K562 (cell line): Measurements from ENCODE around the gene CCDC69. TPM values are rescaled to one million over a fixed set of nuclear protein-coding genes. Genes with fewer than 3 reads are reported as not detected.

Experiments used
- ATAC-seq: fragments of 200-7000 bp; cut with Tn5 transposase; 3 replicates; pipeline ENCODE4 v1.9.1; 2020; ENCODE audit warnings: moderate library complexity
- BruUV-seq: library from RNA; stranded (reverse); fragments of 400-500 nt; replicated peaks from 2 replicates; lab custom pipeline; 2021; lab: Mats Ljungman, UMichigan
- CTCF ChIA-PET: fragments of 300-600 bp; formaldehyde crosslinking; extraction: SDS; loops from one replicate; lab custom pipeline; 2021; ENCODE audit warnings: low intra/inter-chr PET ratio; lab: Yijun Ruan, JAX
- POLR2A ChIA-PET: fragments of 300-600, 350-650 bp; sonication (Branson Sonifier 250); formaldehyde crosslinking; extraction: SDS; loops from one replicate; lab custom pipeline; 2021; ENCODE audit warnings: antibody characterized with exemption, inconsistent platforms; lab: Yijun Ruan, JAX
- DNase-seq, 4 experiments: peaks; one replicate each; pipeline versions ENCODE4 v3.0.0 to v3.0.0-alpha.2; 2011 to 2018; ENCODE audit warnings: low spot score in 3 of 4, mixed read lengths in 3 of 4; ENCODE audit errors: extremely low read depth in 1 of 4
- FAIRE-seq: peaks from 2 replicates; lab custom pipeline; 2011; peaks lifted over from hg19 to GRCh38; lab: Jason Lieb, UNC
- H2AFZ ChIP-seq: 2 replicates; pipeline ENCODE4 v1.6.0; 2011; ENCODE audit warnings: low read depth, low read length, control low read depth, inconsistent platforms
- H3K27ac ChIP-seq: fragments of 200-600 bp; 3 replicates; pipeline ENCODE4 v1.8.0; 2011; ENCODE audit warnings: low read depth, mild to moderate bottlenecking, control low read depth, inconsistent platforms, low read length, moderate library complexity, mixed read lengths; ENCODE audit errors: extremely low read depth
- H3K27me3 ChIP-seq, 2 experiments: fragments of 300-600 bp in 1 of 2; 2 replicates in 1 of 2; 3 replicates in 1 of 2; pipeline versions ENCODE4 v1.6.0 to v1.8.0; 2011; ENCODE audit warnings: inconsistent platforms in 2 of 2, low read length in 2 of 2, mild to moderate bottlenecking in 1 of 2, mixed read lengths in 1 of 2, moderate library complexity in 1 of 2; ENCODE audit not compliant: control insufficient read depth in 2 of 2, insufficient read depth in 2 of 2
- H3K36me3 ChIP-seq: fragments of 300-600 bp; 3 replicates; pipeline ENCODE4 v1.8.0; 2011; ENCODE audit warnings: mild to moderate bottlenecking, low read length, inconsistent platforms; ENCODE audit not compliant: control insufficient read depth, insufficient read depth
- H3K4me1 ChIP-seq, 2 experiments: fragments of 200-600 bp in 1 of 2; replicated peaks in 1 of 2; 2 replicates in 1 of 2; 3 replicates in 1 of 2; pipeline versions ENCODE4 v1.5.1 to v1.8.0; 2011; ENCODE audit warnings: inconsistent platforms in 2 of 2, low read length in 2 of 2, mild to moderate bottlenecking in 1 of 2, mixed read lengths in 1 of 2, moderate library complexity in 1 of 2; ENCODE audit not compliant: control insufficient read depth in 2 of 2, insufficient read depth in 2 of 2
- H3K4me2 ChIP-seq: 2 replicates; pipeline ENCODE4 v1.6.1; 2011; ENCODE audit warnings: low read length, control low read depth, inconsistent platforms, mixed read lengths; ENCODE audit not compliant: insufficient read depth
- H3K4me3 ChIP-seq: fragments of 200-600 bp; sonication (generic), shearing (Covaris generic); 2 replicates; pipeline ENCODE4 v1.5.1; 2016; ENCODE audit warnings: control low read depth, inconsistent platforms
- H3K79me2 ChIP-seq: fragments of 200-600 bp; 3 replicates; pipeline ENCODE4 v1.8.0; 2011; ENCODE audit warnings: low read length, inconsistent platforms; ENCODE audit not compliant: control insufficient read depth, insufficient read depth
- H3K9ac ChIP-seq, 2 experiments: 2 replicates each; pipeline versions ENCODE4 v1.6.0 to v1.6.1; 2011; ENCODE audit warnings: low read depth in 2 of 2, low read length in 2 of 2, control low read depth in 1 of 2, inconsistent platforms in 1 of 2, mild to moderate bottlenecking in 1 of 2, mixed read lengths in 1 of 2; ENCODE audit not compliant: insufficient read depth in 1 of 2
- H3K9me1 ChIP-seq: one replicate; pipeline ENCODE4 v1.6.0; 2011; ENCODE audit warnings: inconsistent platforms, mild to moderate bottlenecking, low read length, moderate library complexity; ENCODE audit not compliant: control insufficient read depth, insufficient read depth
- H3K9me3 ChIP-seq: replicated peaks from 2 replicates; pipeline ENCODE4 v1.5.1; 2011; ENCODE audit warnings: low read depth, low read length, inconsistent platforms; ENCODE audit not compliant: control insufficient read depth, insufficient read depth
- H4K20me1 ChIP-seq: replicated peaks from 2 replicates; pipeline ENCODE4 v1.6.1; 2011; ENCODE audit warnings: low read length, inconsistent platforms, mixed read lengths; ENCODE audit not compliant: control insufficient read depth, insufficient read depth
- BMI1 ChIP-seq: fragments of 150-350 bp; IDR thresholded peaks from 2 replicates; pipeline ENCODE4 v1.6.1; 2014; ENCODE audit warnings: low read length
- NELFE ChIP-seq: IDR thresholded peaks from 2 replicates; pipeline ENCODE4 v1.6.1; 2011; ENCODE audit warnings: mild to moderate bottlenecking; ENCODE audit not compliant: insufficient read depth, insufficient read length
- POU5F1 ChIP-seq: fragments of 150-350 bp; IDR thresholded peaks from 2 replicates; pipeline ENCODE4 v1.6.1; 2014; ENCODE audit warnings: borderline replicate concordance, low read length, low read depth, mild to moderate bottlenecking; ENCODE audit not compliant: partially characterized antibody
- ZNF707 ChIP-seq: fragments of 250-450 bp; sonication (Bioruptor Pico); conservative IDR thresholded peaks from 2 replicates; pipeline ENCODE4 v1.8.0; 2022; ENCODE audit warnings: inconsistent platforms, mild to moderate bottlenecking, moderate library complexity
- WGBS: fragments of 100-300 bp; shearing (Covaris generic); methylation state at CpG from one replicate; pipeline ENCODE4 v1.1.6; 2016; ENCODE audit warnings: low coverage, mixed read lengths; ENCODE audit not compliant: insufficient coverage; ENCODE audit errors: missing lambda C conversion rate; 5-methylcytosine and 5-hydroxymethylcytosine counted together
- in situ Hi-C: fragments of 300-500 bp; cut with MboI; formaldehyde crosslinking; loops from 4 replicates; pipeline ENCODE4 v1.15.0; 2018; ENCODE audit warnings: inconsistent platforms, mixed read lengths
- intact Hi-C: fragments of 100-400 bp; cut with micrococcal nuclease; formaldehyde crosslinking; loops from 2 replicates; pipeline ENCODE4 v1.14.2; 2022
- polyA plus RNA-seq, 8 experiments: library from polyadenylated mRNA; depleted of rRNA in 4 of 8; stranded (reverse) in 5 of 8; unstranded in 3 of 8; fragments of >200 nt; fragmentation: Nextera tagmentation in 2 of 8; fragmentation: Illumina TruSeq in 1 of 8; extraction: Ambion mirVana in 2 of 8; extraction: Trizol in 1 of 8; gene quantifications; 2 replicates each; pipeline versions ENCODE4 v1.2.1 to v1.2.3, GENCODE V29; 2011 to 2014; ENCODE audit warnings: inconsistent platforms in 1 of 8, missing spikeins in 1 of 8
- total RNA-seq, 7 experiments: library from RNA; depleted of rRNA in 6 of 7; stranded (reverse); fragments of >200 nt in 6 of 7; fragmentation: Illumina TruSeq in 2 of 7; extraction: Trizol in 2 of 7; gene quantifications; 2 replicates each; pipeline versions ENCODE4 v1.2.1 to v1.2.3, GENCODE V29; 2011 to 2021; ENCODE audit warnings: low replicate concordance in 1 of 7
- TF ChIP-seq, protein P1 (sequence below): fragments of 450-650 bp; IDR thresholded peaks from 2 replicates; pipeline ENCODE4 v1.6.1; 2016; ENCODE audit warnings: low read depth
- TF ChIP-seq, protein P2 (sequence below): fragments of 250-450 bp; sonication (Bioruptor Pico); IDR thresholded peaks from 2 replicates; pipeline ENCODE4 v1.5.0; 2022; ENCODE audit warnings: mild to moderate bottlenecking
- TF ChIP-seq, protein P3 (sequence below): fragments of 450-650 bp; IDR thresholded peaks from one replicate; pipeline ENCODE4 v1.6.1; 2018; ENCODE audit warnings: mild to moderate bottlenecking, moderate library complexity; ENCODE audit not compliant: partially characterized antibody

CCDC69 gene
- total and polyA plus RNA-seq, 9 of the 15 experiments (the other 6 are each of a cell fraction or from before 2014, with no cell fraction given), result 0.65 to 12.2 (median 7.6) TPM

DNA sequence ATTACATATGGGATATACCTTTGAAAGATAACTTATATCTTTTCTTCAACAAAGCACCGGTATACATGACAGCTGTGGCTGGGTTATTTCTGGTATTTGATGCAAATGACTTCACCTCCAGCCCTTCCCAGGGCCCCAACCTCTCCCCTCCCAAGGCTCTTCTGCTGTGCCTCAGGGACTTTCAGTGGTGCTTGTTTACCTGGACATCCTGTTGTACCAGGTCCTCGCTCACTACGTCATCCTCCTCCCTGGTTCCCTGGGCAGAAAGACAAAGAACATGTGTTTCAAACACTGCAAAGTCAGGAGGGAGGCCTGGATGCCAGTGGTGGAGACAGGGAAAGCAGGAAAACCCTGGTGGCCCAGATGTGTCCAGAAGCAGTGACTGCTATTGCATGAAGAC lies 89.7 kb downstream of the CCDC69 start:
- Histone ChIP-seq H3K9me1 (no peaks in the 10 kb centered on the region), H3K9me3 (no peaks in the 10 kb centered on the region), H3K79me2 (no peaks in the 10 kb centered on the region), H3K27ac (no peak overlapping the region), H3K36me3 (no peaks in the 10 kb centered on the region), H2AFZ (no peak overlapping the region), H3K27me3 (peaks cover 0 to 32% of the 10 kb centered on the region in 2 experiments; a peak in 2 of 5 replicates), H3K4me1 (no peaks in the 10 kb centered on the region), H3K9ac (no peak overlapping the region), H4K20me1 (no peaks in the 10 kb centered on the region), H3K4me2 (no peak overlapping the region), H3K4me3 (no peak overlapping the region)
- DNase-seq, result no peak
- ChIA-PET CTCF (no interaction called here), POLR2A (interaction anchor here (1.2 kb wide), 1 partner anchor 16 kb away, joined by 3 read pairs; no protein-coding TSS in a partner anchor)
- ATAC-seq, result no peak
- intact Hi-C loops (no loop called here), in situ Hi-C loops (no loop called here)
- no TSS peak for BruUV-seq
- no peak for FAIRE-seq
- WGBS, result 0% methylated on average over 3 of the region's 3 CpGs
- TF ChIP-seq NELFE (no peak), BMI1 (no peak), POU5F1 (no peak), ZNF707 (CRISPR knock-in tag) (no peak)
- TF ChIP-seq, protein P1, sequence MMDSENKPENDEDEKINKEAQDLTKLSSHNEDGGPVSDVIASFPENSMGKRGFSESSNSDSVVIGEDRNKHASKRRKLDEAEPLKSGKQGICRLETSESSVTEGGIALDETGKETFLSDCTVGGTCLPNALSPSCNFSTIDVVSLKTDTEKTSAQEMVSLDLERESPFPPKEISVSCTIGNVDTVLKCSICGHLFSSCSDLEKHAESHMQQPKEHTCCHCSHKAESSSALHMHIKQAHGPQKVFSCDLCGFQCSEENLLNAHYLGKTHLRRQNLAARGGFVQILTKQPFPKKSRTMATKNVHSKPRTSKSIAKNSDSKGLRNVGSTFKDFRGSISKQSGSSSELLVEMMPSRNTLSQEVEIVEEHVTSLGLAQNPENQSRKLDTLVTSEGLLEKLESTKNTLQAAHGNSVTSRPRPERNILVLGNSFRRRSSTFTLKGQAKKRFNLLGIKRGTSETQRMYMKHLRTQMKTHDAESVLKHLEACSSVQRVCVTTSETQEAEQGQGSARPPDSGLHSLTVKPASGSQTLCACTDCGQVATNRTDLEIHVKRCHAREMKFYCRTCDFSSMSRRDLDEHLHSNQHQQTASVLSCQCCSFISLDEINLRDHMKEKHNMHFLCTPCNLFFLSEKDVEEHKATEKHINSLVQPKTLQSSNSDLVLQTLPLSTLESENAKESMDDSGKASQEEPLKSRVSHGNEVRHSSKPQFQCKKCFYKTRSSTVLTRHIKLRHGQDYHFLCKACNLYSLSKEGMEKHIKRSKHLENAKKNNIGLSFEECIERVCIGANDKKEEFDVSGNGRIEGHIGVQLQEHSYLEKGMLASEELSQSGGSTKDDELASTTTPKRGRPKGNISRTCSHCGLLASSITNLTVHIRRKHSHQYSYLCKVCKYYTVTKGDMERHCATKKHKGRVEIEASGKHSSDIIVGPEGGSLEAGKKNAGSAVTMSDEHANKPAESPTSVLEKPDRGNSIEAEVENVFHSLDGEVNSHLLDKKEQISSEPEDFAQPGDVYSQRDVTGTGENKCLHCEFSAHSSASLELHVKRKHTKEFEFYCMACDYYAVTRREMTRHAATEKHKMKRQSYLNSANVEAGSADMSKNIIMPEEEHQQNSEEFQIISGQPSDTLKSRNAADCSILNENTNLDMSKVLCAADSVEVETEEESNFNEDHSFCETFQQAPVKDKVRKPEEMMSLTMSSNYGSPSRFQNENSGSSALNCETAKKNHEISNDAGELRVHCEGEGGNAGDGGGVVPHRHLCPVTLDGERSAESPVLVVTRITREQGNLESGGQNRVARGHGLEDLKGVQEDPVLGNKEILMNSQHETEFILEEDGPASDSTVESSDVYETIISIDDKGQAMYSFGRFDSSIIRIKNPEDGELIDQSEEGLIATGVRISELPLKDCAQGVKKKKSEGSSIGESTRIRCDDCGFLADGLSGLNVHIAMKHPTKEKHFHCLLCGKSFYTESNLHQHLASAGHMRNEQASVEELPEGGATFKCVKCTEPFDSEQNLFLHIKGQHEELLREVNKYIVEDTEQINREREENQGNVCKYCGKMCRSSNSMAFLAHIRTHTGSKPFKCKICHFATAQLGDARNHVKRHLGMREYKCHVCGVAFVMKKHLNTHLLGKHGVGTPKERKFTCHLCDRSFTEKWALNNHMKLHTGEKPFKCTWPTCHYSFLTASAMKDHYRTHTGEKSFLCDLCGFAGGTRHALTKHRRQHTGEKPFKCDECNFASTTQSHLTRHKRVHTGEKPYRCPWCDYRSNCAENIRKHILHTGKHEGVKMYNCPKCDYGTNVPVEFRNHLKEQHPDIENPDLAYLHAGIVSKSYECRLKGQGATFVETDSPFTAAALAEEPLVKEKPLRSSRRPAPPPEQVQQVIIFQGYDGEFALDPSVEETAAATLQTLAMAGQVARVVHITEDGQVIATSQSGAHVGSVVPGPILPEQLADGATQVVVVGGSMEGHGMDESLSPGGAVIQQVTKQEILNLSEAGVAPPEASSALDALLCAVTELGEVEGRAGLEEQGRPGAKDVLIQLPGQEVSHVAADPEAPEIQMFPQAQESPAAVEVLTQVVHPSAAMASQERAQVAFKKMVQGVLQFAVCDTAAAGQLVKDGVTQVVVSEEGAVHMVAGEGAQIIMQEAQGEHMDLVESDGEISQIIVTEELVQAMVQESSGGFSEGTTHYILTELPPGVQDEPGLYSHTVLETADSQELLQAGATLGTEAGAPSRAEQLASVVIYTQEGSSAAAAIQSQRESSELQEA, result no peak
- TF ChIP-seq, protein P2, sequence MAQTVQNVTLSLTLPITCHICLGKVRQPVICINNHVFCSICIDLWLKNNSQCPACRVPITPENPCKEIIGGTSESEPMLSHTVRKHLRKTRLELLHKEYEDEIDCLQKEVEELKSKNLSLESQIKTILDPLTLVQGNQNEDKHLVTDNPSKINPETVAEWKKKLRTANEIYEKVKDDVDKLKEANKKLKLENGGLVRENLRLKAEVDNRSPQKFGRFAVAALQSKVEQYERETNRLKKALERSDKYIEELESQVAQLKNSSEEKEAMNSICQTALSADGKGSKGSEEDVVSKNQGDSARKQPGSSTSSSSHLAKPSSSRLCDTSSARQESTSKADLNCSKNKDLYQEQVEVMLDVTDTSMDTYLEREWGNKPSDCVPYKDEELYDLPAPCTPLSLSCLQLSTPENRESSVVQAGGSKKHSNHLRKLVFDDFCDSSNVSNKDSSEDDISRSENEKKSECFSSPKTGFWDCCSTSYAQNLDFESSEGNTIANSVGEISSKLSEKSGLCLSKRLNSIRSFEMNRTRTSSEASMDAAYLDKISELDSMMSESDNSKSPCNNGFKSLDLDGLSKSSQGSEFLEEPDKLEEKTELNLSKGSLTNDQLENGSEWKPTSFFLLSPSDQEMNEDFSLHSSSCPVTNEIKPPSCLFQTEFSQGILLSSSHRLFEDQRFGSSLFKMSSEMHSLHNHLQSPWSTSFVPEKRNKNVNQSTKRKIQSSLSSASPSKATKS (CRISPR knock-in tag), result no peak
- TF ChIP-seq, protein P3, sequence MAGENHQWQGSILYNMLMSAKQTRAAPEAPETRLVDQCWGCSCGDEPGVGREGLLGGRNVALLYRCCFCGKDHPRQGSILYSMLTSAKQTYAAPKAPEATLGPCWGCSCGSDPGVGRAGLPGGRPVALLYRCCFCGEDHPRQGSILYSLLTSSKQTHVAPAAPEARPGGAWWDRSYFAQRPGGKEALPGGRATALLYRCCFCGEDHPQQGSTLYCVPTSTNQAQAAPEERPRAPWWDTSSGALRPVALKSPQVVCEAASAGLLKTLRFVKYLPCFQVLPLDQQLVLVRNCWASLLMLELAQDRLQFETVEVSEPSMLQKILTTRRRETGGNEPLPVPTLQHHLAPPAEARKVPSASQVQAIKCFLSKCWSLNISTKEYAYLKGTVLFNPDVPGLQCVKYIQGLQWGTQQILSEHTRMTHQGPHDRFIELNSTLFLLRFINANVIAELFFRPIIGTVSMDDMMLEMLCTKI, result no peak
